K562 (cell line): ENCODE results near the gene SPATS1. TPM values are rescaled to one million over a fixed set of nuclear protein-coding genes. Genes with fewer than 3 reads are reported as not detected.

Experiments
- ATF2 ChIP-seq: sonication (generic); formaldehyde crosslinking; IDR thresholded peaks from 2 replicates; pipeline ENCODE4 v1.8.1; 2022; ENCODE audit warnings: missing genetic modification reagents
- BACH1 ChIP-seq: fragments of 200-800 bp; sonication (Bioruptor generic); IDR thresholded peaks from 2 replicates; pipeline ENCODE4 v1.6.1; 2016; ENCODE audit warnings: missing genetic modification characterization, missing compliant biosample characterization
- CTCF ChIP-seq, 3 experiments: IDR thresholded peaks in 2 of 3; conservative IDR thresholded peaks in 1 of 3; 2 replicates each; pipeline ENCODE4 v1.5.1; 2011 to 2012; ENCODE audit warnings: low read length in 3 of 3, mild to moderate bottlenecking in 3 of 3, control low read depth in 2 of 3, improper control_type of control experiment in 1 of 3, inconsistent platforms in 1 of 3, low read depth in 1 of 3, mixed read lengths in 1 of 3, moderate library complexity in 1 of 3; ENCODE audit not compliant: insufficient read depth in 2 of 3
- DEAF1 ChIP-seq: fragments of 450-650 bp; formaldehyde crosslinking; IDR thresholded peaks from 2 replicates; pipeline ENCODE4 v1.4.0; 2020; ENCODE audit warnings: mild to moderate bottlenecking, moderate library complexity
- EZH2 ChIP-seq: IDR thresholded peaks from 2 replicates; pipeline ENCODE4 v1.6.1; 2012; ENCODE audit warnings: low read depth, mild to moderate bottlenecking, inconsistent platforms, low read length, borderline replicate concordance
- HDAC8 ChIP-seq: fragments of 450-650 bp; IDR thresholded peaks from 2 replicates; pipeline ENCODE4 v1.6.1; 2016; ENCODE audit warnings: mild to moderate bottlenecking, missing genetic modification characterization, moderate library complexity, missing compliant biosample characterization
- ILK ChIP-seq: fragments of 450-650 bp; IDR thresholded peaks from 2 replicates; pipeline ENCODE4 v1.6.1; 2016; ENCODE audit warnings: missing genetic modification characterization, low read depth, mild to moderate bottlenecking, missing compliant biosample characterization, moderate library complexity, borderline replicate concordance
- KDM4B ChIP-seq, 2 experiments: fragments of 450-650 bp in 1 of 2; sonication (generic) in 1 of 2; IDR thresholded peaks; 2 replicates each; pipeline ENCODE4 v1.6.1; 2016 to 2017; ENCODE audit warnings: borderline replicate concordance in 2 of 2, antibody characterized with exemption in 1 of 2, low read depth in 1 of 2, mild to moderate bottlenecking in 1 of 2
- NELFE ChIP-seq: IDR thresholded peaks from 2 replicates; pipeline ENCODE4 v1.6.1; 2011; ENCODE audit warnings: mild to moderate bottlenecking; ENCODE audit not compliant: insufficient read depth, insufficient read length
- POLR2G ChIP-seq: fragments of 200-400 bp; formaldehyde crosslinking; IDR thresholded peaks from 2 replicates; pipeline ENCODE4 v1.6.1; 2017; ENCODE audit warnings: low read depth, mild to moderate bottlenecking, antibody characterized with exemption, low read length, moderate library complexity
- SMAD4 ChIP-seq: fragments of 250-450 bp; sonication (Bioruptor Pico); conservative IDR thresholded peaks from 2 replicates; pipeline ENCODE4 v1.8.0; 2021; ENCODE audit warnings: inconsistent platforms, mild to moderate bottlenecking, moderate library complexity
- TEAD1 ChIP-seq, 2 experiments: fragments of 450-650 bp in 1 of 2; sonication (generic) in 1 of 2; formaldehyde crosslinking; IDR thresholded peaks; 2 replicates each; pipeline versions ENCODE4 v1.4.0 to v1.8.0; 2020 to 2022; ENCODE audit warnings: mild to moderate bottlenecking in 2 of 2, missing genetic modification reagents in 1 of 2
- ZBTB33 ChIP-seq: sonication (generic); formaldehyde crosslinking; IDR thresholded peaks from 2 replicates; pipeline ENCODE4 v1.8.1; 2023; ENCODE audit warnings: mild to moderate bottlenecking, missing genetic modification reagents
- ZNF324 ChIP-seq: fragments of 250-450 bp; sonication (Bioruptor Pico); IDR thresholded peaks from 2 replicates; pipeline ENCODE4 v1.4.0; 2020; ENCODE audit warnings: mild to moderate bottlenecking
- ZNF41 ChIP-seq: fragments of 250-450 bp; sonication (Bioruptor Pico); conservative IDR thresholded peaks from 2 replicates; pipeline ENCODE4 v1.4.0; 2020; ENCODE audit warnings: mild to moderate bottlenecking
- ZNF75A ChIP-seq: fragments of 450-650 bp; formaldehyde crosslinking; IDR thresholded peaks from 2 replicates; pipeline ENCODE4 v1.4.0; 2020; ENCODE audit warnings: mild to moderate bottlenecking
- polyA plus RNA-seq, 8 experiments: library from polyadenylated mRNA; depleted of rRNA in 4 of 8; stranded (reverse) in 5 of 8; unstranded in 3 of 8; fragments of >200 nt; fragmentation: Nextera tagmentation in 2 of 8; fragmentation: Illumina TruSeq in 1 of 8; extraction: Ambion mirVana in 2 of 8; extraction: Trizol in 1 of 8; gene quantifications; 2 replicates each; pipeline versions ENCODE4 v1.2.1 to v1.2.3, GENCODE V29; 2011 to 2014; ENCODE audit warnings: inconsistent platforms in 1 of 8, missing spikeins in 1 of 8
- total RNA-seq, 7 experiments: library from RNA; depleted of rRNA in 6 of 7; stranded (reverse); fragments of >200 nt in 6 of 7; fragmentation: Illumina TruSeq in 2 of 7; extraction: Trizol in 2 of 7; gene quantifications; 2 replicates each; pipeline versions ENCODE4 v1.2.1 to v1.2.3, GENCODE V29; 2011 to 2021; ENCODE audit warnings: low replicate concordance in 1 of 7

SPATS1 gene
- total and polyA plus RNA-seq, 9 of the 15 experiments (the other 6 are each of a cell fraction or from before 2014, with no cell fraction given): not detected

- TF ChIP-seq POLR2G (peak; percentile 100), EZH2 (no peak), SMAD4 (CRISPR knock-in tag) (peak; percentile 81; the same call in 1 of the 2 replicates), HDAC8 (tag) (0 out of 2 replicates have a peak, but pooled peaks have one; percentile 40), KDM4B (IDR thresholded peaks at IDR 0.05; ENCODE audit: borderline replicate concordance in 2 of 2, low read depth in 1 of 2) (peak in 1 of 2 experiments; percentile 84; a peak in 1 of 4 replicates), ZBTB33 (peak; percentile 88), ATF2 (CRISPR knock-in tag) (no peak), BACH1 (no peak), ZNF324 (CRISPR knock-in tag) (no peak), TEAD1 (CRISPR knock-in tag; IDR thresholded peaks at IDR 0.05) (peak in 1 of 2 experiments; percentile 86; a peak in 2 of 4 replicates), ZNF75A (no peak), NELFE (no peak), CTCF (IDR thresholded peaks at IDR 0.05 in 2 of 3, conservative IDR thresholded peaks at IDR 0.05 in 1 of 3; ENCODE audit: insufficient read depth in 2 of 3, low read depth in 1 of 3, low read length in 3 of 3) (peak; percentile 94 to 99 (median 98)), ILK (no peak), ZNF41 (no peak; the same call in 1 of the 2 replicates), DEAF1 (CRISPR knock-in tag) (no peak)
Observed at GRCh38 chr6:44312901-44313788, 29.3 kb upstream of the SPATS1 start, which contains the start of gene AARS2 (continued).
